K562 (cell line): Measurements from ENCODE around the gene LCLAT1.

Experiments
- BHLHE40 ChIP-seq: IDR thresholded peaks from 2 replicates; pipeline ENCODE4 v1.6.1; 2011; ENCODE audit warnings: low read length, improper control_type of control experiment
- CTBP1 ChIP-seq: fragments of 450-650 bp; IDR thresholded peaks from 2 replicates; pipeline ENCODE4 v1.6.1; 2016; ENCODE audit warnings: borderline replicate concordance
- CTCF ChIP-seq, 3 experiments: IDR thresholded peaks in 2 of 3; conservative IDR thresholded peaks in 1 of 3; 2 replicates each; pipeline ENCODE4 v1.5.1; 2011 to 2012; ENCODE audit warnings: low read length in 3 of 3, mild to moderate bottlenecking in 3 of 3, control low read depth in 2 of 3, improper control_type of control experiment in 1 of 3, inconsistent platforms in 1 of 3, low read depth in 1 of 3, mixed read lengths in 1 of 3, moderate library complexity in 1 of 3; ENCODE audit not compliant: insufficient read depth in 2 of 3
- CXXC5 ChIP-seq: fragments of 250-450 bp; sonication (Bioruptor Pico); IDR thresholded peaks from 2 replicates; pipeline ENCODE4 v1.8.0; 2022; ENCODE audit warnings: inconsistent platforms, mild to moderate bottlenecking, moderate library complexity
- KLF6 ChIP-seq: fragments of 250-450 bp; sonication (Bioruptor Pico); IDR thresholded peaks from 2 replicates; pipeline ENCODE4 v1.4.0; 2020; ENCODE audit warnings: mild to moderate bottlenecking, moderate library complexity, borderline replicate concordance
- MCM3 ChIP-seq: fragments of 450-650 bp; IDR thresholded peaks from 2 replicates; pipeline ENCODE4 v1.6.1; 2016
- POLR2A ChIP-seq: fragments of 450-650 bp; conservative IDR thresholded peaks from 2 replicates; pipeline ENCODE4 v1.6.1; 2016
- RBM15 ChIP-seq: fragments of 200-400 bp; formaldehyde crosslinking; IDR thresholded peaks from 2 replicates; pipeline ENCODE4 v1.6.1; 2018; ENCODE audit warnings: mild to moderate bottlenecking, low read length, moderate library complexity; ENCODE audit not compliant: insufficient read depth
- SRF ChIP-seq, 2 experiments: fragments of 250-450, 450-650 bp in 1 of 2; sonication (Bioruptor Pico) in 1 of 2; sonication (generic) in 1 of 2; formaldehyde crosslinking; IDR thresholded peaks; 2 replicates each; pipeline versions ENCODE4 v1.5.0 to v1.5.1; 2020 to 2022; ENCODE audit warnings: mild to moderate bottlenecking in 1 of 2, missing genetic modification reagents in 1 of 2
- TCF7L2 ChIP-seq: fragments of 150-350 bp; IDR thresholded peaks from 2 replicates; pipeline ENCODE4 v1.6.1; 2016; ENCODE audit warnings: low read depth, mild to moderate bottlenecking, low read length, moderate library complexity
- ZNF253 ChIP-seq: fragments of 250-450 bp; sonication (Bioruptor Pico); conservative IDR thresholded peaks from 2 replicates; pipeline ENCODE4 v1.6.1; 2021; ENCODE audit warnings: mild to moderate bottlenecking
- TF ChIP-seq, protein P1 (sequence below), 2 experiments: IDR thresholded peaks; 2 replicates each; pipeline ENCODE4 v1.6.1; 2011; ENCODE audit warnings: borderline replicate concordance in 1 of 2, control low read depth in 1 of 2, low read depth in 1 of 2, low read length in 1 of 2, mild to moderate bottlenecking in 1 of 2, mixed read lengths in 1 of 2, moderate library complexity in 1 of 2; ENCODE audit not compliant: insufficient read depth in 1 of 2, insufficient read length in 1 of 2, poor library complexity in 1 of 2, severe bottlenecking in 1 of 2; ENCODE audit errors: extremely low read depth in 1 of 2

GRCh38 chr2:30436859-30437435 lies 10.1 kb upstream of the LCLAT1 start:
- no peak for TF ChIP-seq ZNF253 (CRISPR knock-in tag)
- TF ChIP-seq SRF (CRISPR knock-in tag; IDR thresholded peaks at IDR 0.05), result no peak
- TF ChIP-seq TCF7L2, result no peak
- no peak for TF ChIP-seq CTBP1
- no peak for TF ChIP-seq CXXC5 (CRISPR knock-in tag)
- no peak for TF ChIP-seq MCM3
- TF ChIP-seq CTCF (IDR thresholded peaks at IDR 0.05 in 2 of 3, conservative IDR thresholded peaks at IDR 0.05 in 1 of 3; ENCODE audit: insufficient read depth in 2 of 3, low read depth in 1 of 3, low read length in 3 of 3), result no peak
- no peak for TF ChIP-seq POLR2A
- TF ChIP-seq, protein P1, sequence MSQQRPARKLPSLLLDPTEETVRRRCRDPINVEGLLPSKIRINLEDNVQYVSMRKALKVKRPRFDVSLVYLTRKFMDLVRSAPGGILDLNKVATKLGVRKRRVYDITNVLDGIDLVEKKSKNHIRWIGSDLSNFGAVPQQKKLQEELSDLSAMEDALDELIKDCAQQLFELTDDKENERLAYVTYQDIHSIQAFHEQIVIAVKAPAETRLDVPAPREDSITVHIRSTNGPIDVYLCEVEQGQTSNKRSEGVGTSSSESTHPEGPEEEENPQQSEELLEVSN (IDR thresholded peaks at IDR 0.05; ENCODE audit: borderline replicate concordance in 1 of 2, extremely low read depth in 1 of 2, insufficient read depth in 1 of 2, insufficient read length in 1 of 2, low read depth in 1 of 2, low read length in 1 of 2, poor library complexity in 1 of 2, severe bottlenecking in 1 of 2), result no peak
- no peak for TF ChIP-seq RBM15
- TF ChIP-seq KLF6, result no peak
- no peak for TF ChIP-seq BHLHE40
